ENCODE results near the gene KDM2B.
A peak's percentile ranks its signal among the peaks of the same experiment; 100 is the strongest.
"Not testable (repeated sequence)": the region's sequence is repeated elsewhere in the genome, so short reads cannot be mapped to it uniquely, and the experiment has no call there.

The KDM2B gene

DNA sequence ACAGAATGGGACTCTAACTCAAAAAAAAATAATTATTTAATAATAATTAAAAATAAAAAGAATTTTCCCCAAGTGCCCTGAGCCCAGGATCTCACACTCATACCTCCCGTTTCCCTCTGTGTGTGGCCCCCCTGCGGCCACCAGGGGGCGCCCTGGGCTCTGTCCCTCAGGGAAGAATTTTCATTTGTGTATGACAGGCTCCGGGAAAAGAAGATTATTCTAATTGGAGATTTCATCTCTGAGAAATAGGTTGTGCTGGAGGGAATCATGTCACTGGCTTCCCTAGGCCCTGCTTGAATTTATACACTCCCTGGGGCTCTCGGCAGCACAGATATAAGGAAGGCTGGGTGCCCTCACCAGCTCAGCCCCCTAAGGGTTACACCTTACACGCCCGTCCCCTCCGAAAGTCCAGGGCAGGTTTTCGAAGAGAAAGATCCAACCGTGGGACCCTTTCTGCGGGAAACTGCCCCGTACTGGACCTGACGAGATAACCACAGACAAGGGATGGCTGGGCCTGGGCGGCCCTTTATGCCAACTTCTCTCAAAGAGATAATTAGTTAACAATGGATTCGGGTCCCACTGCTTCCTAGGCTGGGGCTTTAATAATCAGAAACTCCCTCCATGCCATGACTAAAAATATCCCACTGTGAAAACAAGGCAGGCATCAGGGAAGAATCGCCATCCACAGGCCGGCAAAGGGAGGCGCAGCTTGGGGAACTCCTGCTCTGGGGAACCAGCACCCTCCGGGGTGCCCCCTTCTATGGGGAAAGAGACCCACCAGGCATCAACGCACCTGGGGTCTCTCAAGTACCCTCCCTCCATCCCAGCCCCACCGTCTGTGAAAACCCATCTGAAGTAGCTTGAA, 80.7 kb downstream of the KDM2B start:
- DNase-seq (ENCODE audit: low read depth) = peak; percentile 76

DNA sequence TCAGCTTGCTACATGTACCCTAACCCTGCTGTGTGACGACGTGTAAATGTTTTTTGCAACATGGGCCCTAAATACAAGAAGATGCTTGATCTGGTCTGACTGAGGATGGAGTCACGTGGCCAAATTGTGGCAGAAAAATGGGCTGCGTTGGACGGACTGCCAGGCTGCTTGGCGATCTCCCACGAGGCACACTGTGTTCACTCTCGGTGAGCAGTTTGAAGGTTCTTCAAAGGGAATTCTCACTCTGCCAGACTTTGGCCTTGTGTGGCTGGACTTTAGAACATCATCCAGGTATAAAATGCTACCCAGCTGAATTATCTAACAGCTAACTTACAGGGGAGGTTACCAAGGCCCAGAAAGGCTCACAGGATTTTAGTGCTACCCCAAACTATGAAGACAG, 85.1 kb downstream of the KDM2B start:
- no peak for DNase-seq (ENCODE audit: low read depth)

DNA sequence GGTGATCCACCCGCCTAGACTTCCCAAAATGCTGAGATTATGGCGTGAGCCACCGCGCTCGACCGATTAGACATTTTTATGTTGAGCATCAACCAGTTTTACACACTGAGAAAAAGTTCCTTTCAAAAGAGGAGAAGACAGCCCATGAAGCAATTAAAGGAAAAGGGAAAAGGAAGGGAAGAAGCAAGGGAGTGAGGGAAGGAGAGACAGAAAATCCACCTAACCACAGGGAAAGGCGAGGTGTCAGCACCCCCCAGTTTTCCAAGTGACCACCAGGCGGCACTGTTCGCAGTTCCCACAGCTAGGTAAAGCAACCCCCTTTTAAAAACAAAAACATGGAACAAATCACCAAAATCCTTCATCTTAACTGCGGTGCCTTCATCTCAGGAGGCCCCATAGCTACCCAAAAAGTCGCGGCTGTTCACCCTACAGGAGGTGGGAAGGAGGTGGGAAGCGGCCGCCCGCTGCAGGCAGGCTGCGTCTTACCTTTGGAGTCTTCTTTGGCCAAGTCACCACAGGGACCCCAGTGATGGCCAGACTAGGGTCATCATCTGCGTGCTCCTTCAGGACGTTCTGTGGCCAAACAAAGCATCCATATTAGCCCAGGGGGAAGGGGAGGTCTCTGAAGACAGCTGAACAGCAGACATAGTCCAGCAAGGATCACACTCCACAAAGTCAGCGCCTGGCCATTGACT, 86.6 kb downstream of the KDM2B start:
- DNase-seq (ENCODE audit: low read depth) = peak; percentile 54

DNA sequence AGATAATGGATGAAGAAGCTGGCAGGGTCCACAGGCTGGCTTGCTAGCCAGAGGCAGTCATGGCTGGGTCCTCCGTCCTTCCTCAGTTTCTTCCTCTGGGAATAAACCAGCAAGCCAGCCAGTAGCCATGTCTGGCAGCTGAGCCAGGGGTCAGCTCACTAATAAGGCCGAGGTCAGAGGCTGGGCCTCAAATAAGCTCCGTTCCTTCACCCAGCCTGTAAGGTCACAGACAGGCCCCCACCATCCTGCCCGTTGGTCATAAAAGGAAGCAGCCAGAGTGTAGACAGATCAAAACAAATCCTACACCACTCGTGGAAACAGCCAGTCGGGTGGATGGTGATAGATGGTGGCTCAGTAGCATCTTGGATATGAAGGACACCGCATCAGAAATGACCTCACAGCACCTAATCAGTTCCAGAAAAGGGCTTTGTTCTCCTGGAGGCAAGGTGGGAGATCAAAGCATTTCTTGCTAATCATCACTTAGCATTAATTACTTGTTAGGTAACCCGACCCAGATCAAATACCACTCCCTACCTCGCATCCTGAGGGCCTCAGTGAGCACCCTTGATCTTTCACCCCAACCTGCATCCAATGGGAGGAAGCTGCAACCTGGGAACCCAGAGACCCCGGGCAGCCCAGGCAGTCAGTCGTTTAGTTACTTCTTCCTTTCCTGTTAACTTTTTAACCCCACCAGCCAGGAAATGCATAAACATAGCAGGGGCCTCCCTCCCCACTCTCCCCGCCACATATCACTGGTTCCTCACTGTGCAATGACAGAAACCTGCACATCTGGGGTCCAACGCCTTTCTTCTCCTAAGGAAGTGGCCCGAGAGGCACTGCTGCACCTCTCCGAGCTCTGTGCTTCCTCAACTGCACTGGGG, 90.2 kb downstream of the KDM2B start:
- no peak for DNase-seq (ENCODE audit: low read depth)

DNA sequence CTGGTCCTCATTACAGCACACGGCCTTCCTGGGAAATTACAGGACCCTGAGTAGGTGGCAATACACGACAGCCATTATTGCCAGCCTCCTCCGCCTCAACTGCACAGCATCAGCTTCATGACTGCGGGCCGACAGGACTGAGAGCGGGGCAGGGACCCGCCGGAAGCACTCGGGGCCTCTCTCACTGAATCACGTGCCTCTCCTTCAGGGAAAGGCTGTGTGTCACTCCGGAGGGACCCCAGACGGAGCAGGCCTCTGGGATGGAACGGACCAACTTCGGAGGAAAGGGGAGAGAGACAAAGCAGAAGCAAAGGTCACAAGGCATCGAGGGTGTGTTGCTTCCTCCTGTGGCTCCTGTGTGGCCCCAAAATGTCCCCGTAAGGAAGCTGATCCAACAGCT, 90.9 kb downstream of the KDM2B start:
- DNase-seq (ENCODE audit: low read depth) = no peak

DNA sequence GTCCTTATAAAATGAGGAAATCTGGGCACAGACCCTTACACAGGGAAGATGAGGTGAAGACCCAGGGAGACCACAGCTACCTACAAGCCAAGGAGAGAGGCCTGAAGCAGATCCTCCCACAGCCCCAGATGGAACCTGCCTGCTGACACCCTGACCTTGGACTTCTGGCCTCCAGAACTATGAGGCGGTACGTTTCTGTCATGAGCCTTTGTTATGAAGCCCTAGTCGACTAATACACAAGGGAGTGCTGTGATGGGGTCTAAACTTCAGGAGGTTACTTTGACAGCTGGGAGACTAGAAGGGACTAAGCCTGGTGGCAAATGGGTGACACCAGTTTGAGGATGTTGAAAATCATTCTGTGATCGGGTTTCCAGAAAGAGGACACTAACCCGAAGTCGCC, 95.9 kb downstream of the KDM2B start:
- DNase-seq (ENCODE audit: low read depth) = no peak

DNA sequence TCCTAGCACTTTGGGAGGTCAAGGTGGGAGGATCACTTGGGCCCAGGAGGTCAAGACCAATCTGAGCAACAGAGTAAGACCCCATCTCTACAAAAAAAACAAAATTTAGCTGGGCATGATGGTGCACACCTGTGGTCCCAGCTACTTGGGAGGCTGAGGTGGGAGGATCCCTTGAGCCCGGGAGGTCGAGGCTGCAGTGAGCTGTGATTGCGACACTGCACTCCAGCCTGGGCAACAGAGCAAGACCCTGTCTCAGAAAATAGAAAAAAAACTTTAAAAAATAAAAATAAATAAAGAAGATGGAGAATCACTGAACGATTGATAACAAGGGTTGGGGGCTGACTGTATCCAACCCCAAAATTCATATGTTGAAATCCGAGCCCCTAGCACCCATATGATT, 96.3 kb downstream of the KDM2B start:
- not testable (repeated sequence) for DNase-seq (ENCODE audit: low read depth)

DNA sequence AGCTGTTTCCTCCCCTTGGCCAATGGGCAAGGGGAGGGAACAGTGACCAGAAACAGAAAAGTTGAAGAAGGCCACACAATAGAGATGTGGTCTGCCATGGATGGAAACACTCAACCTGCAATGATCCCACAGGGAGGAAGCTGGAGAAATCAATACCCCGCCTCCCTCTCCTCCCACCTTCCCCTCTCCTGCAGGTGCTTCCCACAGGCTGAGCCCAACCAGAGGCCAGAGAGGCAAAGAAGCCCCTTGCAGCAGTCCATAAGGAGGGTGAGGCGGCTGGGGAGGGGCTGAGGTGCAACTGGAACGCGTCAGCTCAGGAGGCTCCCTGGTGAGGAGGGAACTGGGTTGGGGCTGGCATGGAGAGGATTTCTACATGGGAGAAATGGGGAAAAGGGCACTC, 96.9 kb downstream of the KDM2B start:
- no peak for DNase-seq (ENCODE audit: low read depth)

DNA sequence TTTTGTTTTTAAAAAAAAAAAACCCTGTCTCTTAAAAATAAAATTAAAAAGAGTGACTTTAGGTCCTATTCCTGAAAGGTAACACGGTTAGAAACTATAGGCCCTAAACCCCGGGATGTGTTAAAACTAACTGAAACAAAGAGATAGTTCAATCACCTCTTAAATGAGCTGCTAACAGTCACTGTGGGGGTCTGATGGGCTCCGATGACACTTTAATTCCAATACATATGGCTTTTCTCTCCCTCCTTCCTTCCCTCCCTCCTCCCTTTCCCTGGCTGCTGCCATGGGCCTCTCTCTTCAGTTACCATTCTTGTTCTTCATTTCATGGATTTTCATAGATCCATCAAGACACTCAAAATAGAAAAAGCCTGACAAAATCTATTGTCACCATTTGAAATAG, 104.3 kb downstream of the KDM2B start:
- no peak for DNase-seq (ENCODE audit: low read depth)

DNA sequence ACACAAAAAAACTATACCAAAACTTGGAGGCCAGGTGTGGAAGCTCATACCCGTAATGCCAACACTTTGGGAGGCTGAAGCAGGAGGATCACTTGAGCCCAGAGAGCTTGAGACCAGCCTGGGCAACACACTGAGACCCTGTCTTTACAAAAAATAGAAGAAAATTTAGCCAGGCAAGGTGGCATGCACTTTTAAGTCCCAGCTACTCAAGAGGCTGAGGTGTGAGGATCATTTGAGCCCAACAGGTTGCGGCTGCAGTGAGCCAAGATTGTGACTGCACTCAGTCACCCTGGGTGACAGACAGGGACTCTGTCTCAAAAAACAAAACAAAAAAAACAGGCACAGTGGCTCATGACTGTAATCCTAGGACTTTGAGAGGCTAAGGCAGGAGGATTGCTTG, 105.5 kb downstream of the KDM2B start:
- DNase-seq (ENCODE audit: low read depth) = no peak

DNA sequence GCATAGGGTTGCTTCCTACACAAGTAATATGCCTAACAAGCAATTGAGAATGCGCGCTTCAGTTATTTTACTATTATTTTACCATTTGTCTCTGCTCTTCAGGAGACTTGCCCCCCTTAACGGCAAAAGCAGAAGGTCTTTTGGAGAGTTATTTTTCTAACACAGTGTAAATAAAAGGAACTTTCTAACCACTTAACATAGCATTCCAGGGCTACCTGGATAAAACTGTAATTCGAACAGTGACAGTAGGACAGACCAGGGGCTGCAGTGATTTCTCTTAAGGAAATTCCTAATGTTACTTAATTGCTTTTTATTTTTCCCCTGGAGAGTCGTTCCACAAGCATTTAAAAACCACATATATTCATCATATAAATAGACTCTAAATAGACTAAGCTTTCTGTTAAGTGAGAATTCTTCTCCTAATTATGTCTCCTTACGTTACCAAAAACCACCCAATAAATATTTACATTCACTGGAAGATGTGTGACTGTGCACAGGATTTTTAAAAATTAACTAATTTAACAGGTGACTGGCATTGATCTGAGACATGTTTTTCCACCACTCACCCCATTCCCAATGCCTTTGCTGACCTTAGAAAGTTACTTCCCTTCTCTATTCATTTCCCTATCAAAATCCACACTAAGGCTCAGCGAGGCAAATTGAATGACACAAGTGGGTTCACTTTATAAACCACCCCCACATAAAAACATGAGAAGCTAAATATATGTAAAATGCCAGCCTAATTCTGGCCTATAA, 108.5 kb downstream of the KDM2B start:
- DNase-seq (ENCODE audit: low read depth) = no peak

DNA sequence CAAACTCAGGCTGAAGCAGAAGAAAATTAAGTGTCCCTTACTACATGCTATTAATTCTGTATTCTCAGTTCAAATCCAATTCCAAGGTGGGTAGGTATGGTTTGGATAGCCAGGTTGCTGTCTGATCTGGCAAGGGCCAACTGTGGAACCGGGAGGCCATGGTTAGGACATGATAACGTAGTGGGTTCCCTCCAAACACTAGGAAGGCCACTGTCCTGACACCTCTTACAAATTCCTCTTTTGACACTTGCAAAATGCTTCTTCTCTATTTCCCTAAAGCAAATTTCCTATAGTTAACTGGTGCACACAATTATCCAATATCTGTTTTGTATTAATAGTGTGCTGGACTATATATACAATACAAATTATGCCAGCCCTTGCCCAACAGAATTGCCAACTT, 110.1 kb downstream of the KDM2B start:
- no peak for DNase-seq (ENCODE audit: low read depth)

DNA sequence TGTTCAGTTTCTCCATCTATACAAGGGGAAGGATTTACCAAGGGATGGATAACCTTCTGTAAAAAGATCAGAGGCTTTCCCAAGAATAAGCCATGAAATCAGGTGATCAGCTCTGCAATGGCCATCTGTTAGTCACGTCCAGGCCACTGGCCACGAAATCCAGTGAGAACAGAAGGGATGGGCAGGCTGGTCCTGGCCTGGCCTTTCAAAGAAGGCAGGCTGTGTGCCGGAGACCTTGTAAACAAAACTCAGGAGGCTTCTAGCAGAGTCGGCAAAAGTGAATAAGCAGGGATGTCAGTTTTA, 112.4 kb downstream of the KDM2B start:
- no peak for DNase-seq (ENCODE audit: low read depth)

DNA sequence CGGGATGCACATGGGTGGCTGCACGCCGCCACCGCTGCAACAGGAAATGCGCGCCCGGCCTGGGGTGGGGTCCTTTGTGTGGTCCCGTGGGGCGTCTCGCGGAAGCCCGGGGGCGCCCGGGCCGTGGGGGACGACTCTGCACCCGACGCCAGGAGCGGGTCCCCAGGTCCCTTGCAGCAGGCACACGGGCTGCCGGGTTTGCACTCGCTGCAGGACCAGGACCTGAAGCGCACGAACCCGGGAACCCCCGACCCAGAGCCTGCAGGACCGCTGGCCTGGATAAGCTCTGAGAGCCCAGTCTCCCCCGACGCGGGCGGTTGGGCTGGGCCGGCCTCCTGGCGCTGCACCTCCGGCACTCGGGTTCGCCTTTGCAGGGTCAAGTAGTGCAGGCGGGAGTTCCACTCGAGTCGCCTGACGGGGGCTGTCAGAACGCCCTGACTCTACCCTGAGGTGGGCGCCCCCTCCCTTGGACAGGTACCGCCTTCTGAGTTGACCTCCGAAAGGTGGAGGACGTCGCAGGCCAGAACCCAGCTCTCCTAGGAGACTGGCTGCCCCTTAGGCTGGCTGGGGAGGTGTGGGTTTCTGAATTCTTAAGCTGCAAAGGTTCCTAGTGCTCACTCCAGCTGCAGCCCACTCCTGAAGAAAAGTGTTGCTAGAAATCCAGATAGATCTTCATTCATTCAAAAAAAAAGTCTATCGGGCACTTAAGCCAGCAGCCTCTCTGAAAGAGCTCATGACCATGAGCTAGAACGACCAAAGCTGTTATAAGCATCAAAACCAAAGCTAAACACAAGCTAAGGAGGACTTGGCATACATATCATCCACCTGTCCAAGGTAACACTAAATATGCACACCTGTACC, 113.0 kb downstream of the KDM2B start:
- DNase-seq (ENCODE audit: low read depth) = no peak

DNA sequence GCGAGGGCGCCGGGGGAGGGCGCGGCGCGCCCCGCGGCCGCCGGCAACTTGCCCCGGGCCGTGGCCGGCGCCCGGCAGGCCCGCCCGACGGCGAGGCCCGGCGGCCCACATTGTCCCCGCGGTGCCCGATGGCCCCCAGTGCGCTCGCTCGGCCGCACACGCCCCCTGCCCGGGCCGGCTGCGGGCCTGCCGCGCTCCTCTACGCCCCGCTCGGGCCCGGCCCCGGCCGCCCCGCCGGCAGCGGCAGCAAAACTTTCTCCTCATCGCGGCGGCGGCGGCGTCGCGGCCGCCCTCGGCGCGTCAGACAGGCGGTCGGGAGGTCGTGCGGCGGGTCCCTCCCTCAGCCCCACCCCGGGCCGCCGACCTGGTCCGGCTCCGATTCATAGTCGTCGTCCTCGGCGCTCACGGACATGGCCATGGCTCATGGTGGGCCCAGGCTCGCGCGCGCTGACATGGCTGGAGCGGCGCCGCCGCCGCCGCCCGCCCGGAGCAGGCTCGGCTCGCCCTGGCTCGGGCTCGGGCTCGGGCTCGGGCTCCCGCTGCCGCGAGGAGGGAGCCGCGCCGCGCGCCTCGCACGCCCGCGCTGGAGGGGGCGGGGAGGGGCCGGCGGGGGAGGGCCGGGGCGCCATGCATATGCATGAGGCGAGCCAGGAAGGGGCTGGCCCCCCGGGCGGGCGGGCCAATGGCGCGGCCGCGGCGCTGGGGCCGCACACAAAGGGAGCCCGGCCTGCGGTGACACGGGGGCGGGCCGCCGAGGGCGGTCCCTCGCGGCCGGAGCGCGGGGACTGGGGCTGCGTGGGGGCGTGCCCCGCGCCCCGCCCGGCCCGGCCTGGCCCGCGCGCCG, 113.8 kb downstream of the KDM2B start:
- DNase-seq (ENCODE audit: low read depth) = peak; percentile 81

DNA sequence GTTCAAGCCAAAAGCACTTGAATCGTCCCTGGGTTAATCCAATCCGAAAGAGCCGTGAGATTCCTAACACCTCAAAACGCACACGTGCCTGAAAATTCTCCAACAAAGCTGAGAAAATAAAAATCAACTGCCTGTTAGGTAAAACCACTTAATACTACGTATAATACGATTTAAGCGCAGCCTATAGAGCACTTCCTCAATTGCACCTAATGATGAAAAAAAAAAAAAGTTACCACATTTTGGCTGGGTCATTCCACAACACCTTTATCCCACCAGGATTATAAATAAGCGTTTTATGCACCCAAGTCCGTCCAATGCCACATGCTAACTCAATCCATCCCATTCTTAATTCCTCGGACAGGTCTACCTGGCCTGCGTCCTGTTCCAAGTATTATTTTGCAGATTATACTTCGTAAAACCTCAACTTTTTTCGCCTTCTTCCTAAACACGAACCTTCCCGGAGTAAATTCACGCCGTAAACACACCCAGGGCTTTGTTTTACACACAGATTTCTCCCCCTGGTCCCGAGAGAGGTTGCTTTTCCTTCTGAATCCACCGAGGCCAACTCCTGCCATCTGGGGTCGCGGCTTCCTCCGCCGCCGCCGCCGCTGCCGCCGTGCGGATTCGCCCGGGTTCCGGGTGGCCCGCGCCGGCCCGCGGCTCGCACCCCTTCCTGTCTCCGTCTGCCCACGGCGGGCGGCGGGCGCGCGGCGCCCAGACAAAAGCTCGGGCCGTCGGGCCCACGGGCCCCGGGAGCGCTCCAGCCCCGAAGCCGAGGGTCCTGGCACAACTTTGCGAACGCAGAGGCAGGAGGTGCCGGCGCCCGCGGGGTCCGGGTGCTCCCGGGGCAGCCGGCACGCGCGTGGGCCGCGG, 114.7 kb downstream of the KDM2B start:
- DNase-seq (ENCODE audit: low read depth) = peak; percentile 26

DNA sequence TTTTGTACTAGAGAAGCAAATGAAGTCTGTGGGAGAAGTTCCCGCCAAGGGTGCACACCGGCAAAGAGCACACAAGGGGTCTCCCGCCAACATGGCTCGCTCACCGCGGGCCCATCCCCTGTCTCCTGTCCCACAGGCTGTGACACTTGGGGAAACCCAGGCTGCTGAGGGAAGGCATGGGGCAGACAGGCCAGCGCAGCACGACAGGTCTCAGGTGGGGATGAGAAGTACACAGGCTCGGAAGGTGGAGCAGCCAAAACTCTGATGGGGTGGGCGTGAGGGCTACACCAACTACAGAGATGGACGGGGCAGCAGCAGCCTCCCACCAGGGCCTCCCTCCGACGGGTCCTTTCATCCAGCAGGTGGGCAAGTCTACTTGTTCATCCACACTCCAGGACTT, 116.5 kb downstream of the KDM2B start:
- DNase-seq (ENCODE audit: low read depth) = no peak

DNA sequence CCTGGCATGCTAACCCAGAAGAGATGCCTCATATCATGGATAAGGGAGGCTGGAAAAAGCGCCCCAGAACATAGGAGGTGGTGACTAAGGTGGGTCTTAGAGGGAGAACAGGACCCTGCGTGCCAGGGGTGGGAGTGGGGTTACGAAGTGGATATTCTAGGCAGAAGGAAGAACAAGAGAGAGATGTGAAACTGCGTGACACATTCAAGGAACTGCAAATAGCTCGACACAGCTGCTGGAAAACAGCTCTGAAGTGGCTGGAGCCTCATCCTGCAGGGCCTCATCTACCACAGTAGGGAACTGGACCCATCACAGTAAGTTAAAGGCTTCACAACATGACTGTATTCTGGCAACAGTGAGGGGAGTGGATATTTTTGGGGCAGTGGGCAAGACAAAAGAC, 119.8 kb downstream of the KDM2B start:
- no peak for DNase-seq (ENCODE audit: low read depth)

DNA sequence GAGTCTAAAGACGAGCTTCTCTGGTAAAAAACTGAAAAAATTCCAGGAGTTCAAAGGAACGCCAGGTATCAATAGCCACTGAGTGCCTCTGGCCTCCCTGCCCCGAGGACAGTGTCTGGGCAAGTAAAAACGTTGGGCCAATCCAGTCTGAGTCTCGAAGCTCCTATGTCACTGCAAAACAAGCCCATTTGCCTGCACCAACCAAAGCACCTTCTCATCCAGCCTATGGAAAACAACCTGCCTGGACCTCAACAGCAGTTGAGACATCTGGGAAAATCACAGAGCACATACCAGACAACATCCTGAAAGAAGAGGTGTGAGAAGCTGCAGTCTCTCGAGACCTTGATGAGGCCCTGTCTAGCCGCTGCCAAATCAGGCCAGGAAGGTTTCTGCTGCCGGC, 124.3 kb downstream of the KDM2B start:
- no peak for DNase-seq (ENCODE audit: low read depth)

Data from activated T-cell treated with anti-CD3 and anti-CD28 coated beads for 1 hour (primary cell).